ENCODE measurements around the gene SLC22A16. TPM values are rescaled to one million over a fixed set of nuclear protein-coding genes. Genes with fewer than 3 reads are reported as not detected.

The SLC22A16 gene
- total and polyA plus RNA-seq, 2 of the 13 experiments (the other 11 are each of a cell fraction or from before 2014, with no cell fraction given) = 0.04 TPM; not detected in 1

GRCh38 chr6:110471726-110472365 is 4.6 kb downstream of the SLC22A16 start:
- ATAC-seq (no peak), FAIRE-seq (no peak), DNase-seq (ENCODE audit: low spot score) (no peak)
- intact Hi-C loops (cut with micrococcal nuclease; ENCODE audit: unreplicated experiment) (no loop called here), in situ Hi-C loops (cut with HindIII; ENCODE audit: extremely low pct_ligation_motif_present, low pct_unique_long_range_greater_than_20kb) (no loop called here)
- H3K27me3 ChIP-seq (ENCODE audit: control insufficient read depth in 1 of 2, insufficient read depth in 2 of 2, low read length in 2 of 2) = peaks cover 1 to 6% of the 10 kb centered on the region in 2 experiments; a peak in 3 of 5 replicates
- TF ChIP-seq ZBTB43 (CRISPR knock-in tag; conservative IDR thresholded peaks at IDR 0.05) (no peak), ETS1 (CRISPR knock-in tag; IDR thresholded peaks at IDR 0.05) (no peak), ZNF747 (CRISPR knock-in tag; IDR thresholded peaks at IDR 0.05; ENCODE audit: borderline replicate concordance) (no peak), SP5 (CRISPR knock-in tag; IDR thresholded peaks at IDR 0.05; ENCODE audit: borderline replicate concordance, low read depth) (no peak), ZNF841 (CRISPR knock-in tag; IDR thresholded peaks at IDR 0.05; ENCODE audit: borderline replicate concordance) (no peak), PHF21A (CRISPR knock-in tag; IDR thresholded peaks at IDR 0.05) (no peak), GPBP1L1 (CRISPR knock-in tag; IDR thresholded peaks at IDR 0.05) (no peak), NFRKB (IDR thresholded peaks at IDR 0.05) (no peak), ZNF296 (CRISPR knock-in tag; conservative IDR thresholded peaks at IDR 0.05) (no peak), MZF1 (CRISPR knock-in tag; IDR thresholded peaks at IDR 0.05; ENCODE audit: borderline replicate concordance) (no peak)
- H4K20me1 ChIP-seq (ENCODE audit: insufficient read depth, low read length) = no peaks in the 10 kb centered on the region
- CTCF ChIA-PET (ENCODE audit: low intra/inter-chr PET ratio, low total read pairs) = no interaction called here
- no peaks in the 10 kb centered on the region for H3K79me2 ChIP-seq (ENCODE audit: insufficient read depth, low read length)
- no peak overlapping the region for H3K9ac ChIP-seq (ENCODE audit: insufficient read depth, low read depth, low read length)
- H3K27ac ChIP-seq (ENCODE audit: extremely low read length, insufficient read depth, low read length) = no peak overlapping the region
- H3K4me3 ChIP-seq (replicated peaks in 1 of 3; ENCODE audit: insufficient read depth in 1 of 3, low read depth in 2 of 3, low read length in 3 of 3) = no peak overlapping the region
- H3K9me3 ChIP-seq (ENCODE audit: low read length) = no peaks in the 10 kb centered on the region
- POLR2A ChIA-PET = no interaction called here
- BruUV-seq (replicated peaks) = no TSS peak
- 50% methylated on average over 2 of the region's 3 CpGs for WGBS (ENCODE audit: low lambda C conversion rate)
- H3K4me2 ChIP-seq (ENCODE audit: low read depth, low read length) = no peak overlapping the region
- H3K4me1 ChIP-seq (ENCODE audit: insufficient read depth, low read length) = no peaks in the 10 kb centered on the region
- H3K36me3 ChIP-seq (replicated peaks in 1 of 2; ENCODE audit: control insufficient read depth in 1 of 2, insufficient read depth in 2 of 2, low read length in 2 of 2) = no peaks in the 10 kb centered on the region
- no peak overlapping the region for H2AFZ ChIP-seq (ENCODE audit: low read length)

All from HepG2 (cell line).